Activated T-helper 1 cell treated with anti-CD3 and anti-CD28 coated beads, Interleukin-12 subunit alpha, Interleukin-12 subunit beta, Interleukin-2, Interleukin-4 antibody, amounts not matched to agents 30 ng/mL and 10 ng/mL and 1 ng/mL, durations not matched to agents 14 hours and 24 hours and 36 hours (primary cell): Measurements from ENCODE around the gene PHAX. TPM values are rescaled to one million over a fixed set of nuclear protein-coding genes. Genes with fewer than 3 reads are reported as not detected.
"Not testable (repeated sequence)": the region's sequence is repeated elsewhere in the genome, so short reads cannot be mapped to it uniquely, and the experiment has no call there.

Source experiments
- DNase-seq: peaks from one replicate; pipeline ENCODE4 v3.0.0; 2021; ENCODE audit warnings: low spot score
- H3K27ac Mint-ChIP-seq: one replicate; pipeline ENCODE4 v1.8.0; 2021; ENCODE audit warnings: mild to moderate bottlenecking, mixed read lengths
- H3K27me3 Mint-ChIP-seq: one replicate; pipeline ENCODE4 v1.8.0; 2022; ENCODE audit warnings: mild to moderate bottlenecking, moderate library complexity, mixed read lengths; ENCODE audit not compliant: insufficient read depth
- H3K36me3 Mint-ChIP-seq: one replicate; pipeline ENCODE4 v1.8.0; 2021; ENCODE audit warnings: low read depth, mixed read lengths
- H3K4me1 Mint-ChIP-seq: one replicate; pipeline ENCODE4 v1.8.0; 2021; ENCODE audit warnings: low read depth, mixed read lengths
- H3K4me3 Mint-ChIP-seq: one replicate; pipeline ENCODE4 v1.8.0; 2021; ENCODE audit warnings: mild to moderate bottlenecking, moderate library complexity, mixed read lengths
- H3K9me3 Mint-ChIP-seq: one replicate; pipeline ENCODE4 v1.8.0; 2021; ENCODE audit warnings: mixed read lengths
- intact Hi-C: fragments of 100-400 bp; cut with micrococcal nuclease; formaldehyde crosslinking; loops from one replicate; pipeline ENCODE4 v1.15.1; 2024
- total RNA-seq: library from RNA; stranded (reverse); gene quantifications from 2 replicates; pipeline ENCODE4 v1.2.3, GENCODE V29; 2022

PHAX gene, protein sequence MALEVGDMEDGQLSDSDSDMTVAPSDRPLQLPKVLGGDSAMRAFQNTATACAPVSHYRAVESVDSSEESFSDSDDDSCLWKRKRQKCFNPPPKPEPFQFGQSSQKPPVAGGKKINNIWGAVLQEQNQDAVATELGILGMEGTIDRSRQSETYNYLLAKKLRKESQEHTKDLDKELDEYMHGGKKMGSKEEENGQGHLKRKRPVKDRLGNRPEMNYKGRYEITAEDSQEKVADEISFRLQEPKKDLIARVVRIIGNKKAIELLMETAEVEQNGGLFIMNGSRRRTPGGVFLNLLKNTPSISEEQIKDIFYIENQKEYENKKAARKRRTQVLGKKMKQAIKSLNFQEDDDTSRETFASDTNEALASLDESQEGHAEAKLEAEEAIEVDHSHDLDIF
- total RNA-seq = 46.6 and 52.9 TPM in 2 replicates

DNA sequence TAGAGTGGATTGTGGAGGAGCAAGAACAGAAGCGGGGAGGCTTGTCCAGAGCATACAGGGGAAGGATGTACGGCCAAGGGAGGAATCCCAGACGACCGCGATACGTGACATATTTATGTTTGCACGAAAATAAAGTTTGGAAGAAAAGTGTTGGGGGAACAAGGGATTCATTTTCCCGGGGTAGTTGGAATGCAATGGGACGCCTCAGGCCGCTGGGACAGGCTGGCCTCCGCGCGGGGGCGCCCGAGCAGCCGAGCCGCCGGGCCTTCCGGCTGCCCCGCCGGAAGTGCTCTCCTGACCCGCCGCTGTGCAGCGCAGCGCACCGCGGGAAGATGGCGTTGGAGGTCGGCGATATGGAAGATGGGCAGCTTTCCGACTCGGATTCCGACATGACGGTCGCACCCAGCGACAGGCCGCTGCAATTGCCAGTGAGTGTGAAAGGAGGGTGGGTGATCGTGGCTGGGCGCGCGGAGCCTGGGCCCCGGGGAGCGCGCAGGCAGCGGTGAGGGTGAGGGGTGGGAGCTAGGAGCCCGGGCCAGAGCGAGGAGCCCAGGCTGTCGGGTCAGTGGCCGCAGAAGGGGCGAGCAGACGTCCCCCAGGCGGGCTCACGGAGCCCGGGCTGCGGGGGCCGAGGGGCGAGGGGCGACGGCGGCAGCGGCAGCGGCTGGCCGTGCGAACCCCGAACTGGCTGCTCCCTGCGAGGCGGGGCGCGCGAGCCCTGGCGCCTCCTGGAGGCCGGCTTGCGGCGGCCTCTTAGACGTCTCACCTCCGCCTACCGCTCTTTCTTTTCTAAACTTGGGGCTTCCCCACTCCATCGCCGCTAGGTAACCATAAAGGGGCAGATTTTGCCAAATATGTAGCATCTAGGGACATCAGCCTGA, at the start of gene PHAX:
TSS of gene PHAX (plus strand) at position 317 of the 881 bp plus-strand sequence. CDS start at position 333, 16 bp downstream.
- DNase-seq = peak; percentile 72
- Mint-ChIP-seq H3K27ac (peak within 1 kb of the TSS; percentile 97), H3K9me3 (no peaks in the 10 kb centered on the region), H3K36me3 (peaks cover 14% of the 10 kb centered on the region), H3K4me3 (peak within 1 kb of the TSS; percentile 95), H3K4me1 (peaks cover 33% of the 10 kb centered on the region), H3K27me3 (peaks cover 10% of the 10 kb centered on the region)
- intact Hi-C loops = loop anchor here (1.0 to 5.0 kb wide), 14 partner anchors 62 to 1481 kb away; partner anchors contain the start of genes GRAMD2B, MARCHF3, PRRC1 and SLC12A2

- no peak for DNase-seq
- intact Hi-C loops = no loop called here
- no peaks in the 10 kb centered on the region for H3K27me3 Mint-ChIP-seq
- no peaks in the 10 kb centered on the region for H3K9me3 Mint-ChIP-seq
- no peaks in the 10 kb centered on the region for H3K4me1 Mint-ChIP-seq
- H3K36me3 Mint-ChIP-seq = no peaks in the 10 kb centered on the region
- H3K27ac Mint-ChIP-seq = no peak overlapping the region
- no peak overlapping the region for H3K4me3 Mint-ChIP-seq
Observed at GRCh38 chr5:126552614-126553013, 48.1 kb upstream of the PHAX start.

DNA sequence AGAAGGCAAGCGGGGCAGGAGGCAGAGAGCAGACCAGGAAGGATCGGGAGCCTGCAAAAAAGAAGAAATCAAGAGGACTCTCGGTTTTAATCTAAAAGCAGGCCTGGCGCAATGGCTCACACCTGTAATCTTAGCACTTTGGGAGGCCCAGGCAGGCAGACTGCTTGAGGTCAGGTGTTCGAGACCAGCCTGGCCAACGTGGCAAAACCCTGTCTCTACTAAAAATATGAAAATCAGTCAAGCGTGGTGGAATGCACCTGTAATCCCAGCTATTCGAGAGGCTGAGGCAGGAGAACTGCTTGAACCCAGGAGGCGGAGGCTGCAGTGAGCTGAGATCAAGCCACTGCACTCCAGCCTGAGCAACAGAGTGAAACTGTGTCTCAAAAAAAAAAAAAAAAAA, 45.6 kb upstream of the PHAX start:
- intact Hi-C loops, H3K27ac Mint-ChIP-seq, DNase-seq, H3K9me3 Mint-ChIP-seq, H3K4me1 Mint-ChIP-seq, H3K36me3 Mint-ChIP-seq, H3K4me3 Mint-ChIP-seq, H3K27me3 Mint-ChIP-seq: not testable (repeated sequence)

- no peak overlapping the region for H3K4me3 Mint-ChIP-seq
- DNase-seq = no peak
- no peak overlapping the region for H3K27ac Mint-ChIP-seq
- no peaks in the 10 kb centered on the region for H3K4me1 Mint-ChIP-seq
- H3K36me3 Mint-ChIP-seq = no peaks in the 10 kb centered on the region
- intact Hi-C loops = no loop called here
- no peaks in the 10 kb centered on the region for H3K27me3 Mint-ChIP-seq
- H3K9me3 Mint-ChIP-seq = no peaks in the 10 kb centered on the region
Observed at GRCh38 chr5:126561908-126562307, 38.8 kb upstream of the PHAX start.

- no peaks in the 10 kb centered on the region for H3K36me3 Mint-ChIP-seq
- H3K9me3 Mint-ChIP-seq = no peaks in the 10 kb centered on the region
- intact Hi-C loops = no loop called here
- H3K4me3 Mint-ChIP-seq = no peak overlapping the region
- no peaks in the 10 kb centered on the region for H3K4me1 Mint-ChIP-seq
- no peak overlapping the region for H3K27ac Mint-ChIP-seq
- no peaks in the 10 kb centered on the region for H3K27me3 Mint-ChIP-seq
- DNase-seq = no peak
Observed at GRCh38 chr5:126562823-126563222, 37.9 kb upstream of the PHAX start.

GRCh38 chr5:126568206-126568755, 32.5 kb upstream of the PHAX start:
- Mint-ChIP-seq H3K36me3 (no peaks in the 10 kb centered on the region), H3K9me3 (no peaks in the 10 kb centered on the region), H3K4me3 (no peak overlapping the region), H3K27me3 (peaks cover 8% of the 10 kb centered on the region), H3K4me1 (no peaks in the 10 kb centered on the region), H3K27ac (no peak overlapping the region)
- intact Hi-C loops = no loop called here
- no peak for DNase-seq

- Mint-ChIP-seq H3K4me1 (no peaks in the 10 kb centered on the region), H3K9me3 (no peaks in the 10 kb centered on the region), H3K36me3 (no peaks in the 10 kb centered on the region), H3K27ac (no peak overlapping the region), H3K4me3 (no peak overlapping the region), H3K27me3 (peaks cover 9% of the 10 kb centered on the region)
- intact Hi-C loops = no loop called here
- no peak for DNase-seq
Observed at GRCh38 chr5:126575644-126576043, 25.1 kb upstream of the PHAX start.

- intact Hi-C loops = no loop called here
- H3K27ac Mint-ChIP-seq = no peak overlapping the region
- DNase-seq = no peak
- H3K4me3 Mint-ChIP-seq = no peak overlapping the region
- H3K36me3 Mint-ChIP-seq = no peaks in the 10 kb centered on the region
- peaks cover 7% of the 10 kb centered on the region for H3K27me3 Mint-ChIP-seq
- no peaks in the 10 kb centered on the region for H3K9me3 Mint-ChIP-seq
- no peaks in the 10 kb centered on the region for H3K4me1 Mint-ChIP-seq
Observed at GRCh38 chr5:126576974-126577373, 23.8 kb upstream of the PHAX start.

GRCh38 chr5:126577415-126577814, 23.3 kb upstream of the PHAX start:
- Mint-ChIP-seq H3K27ac (no peak overlapping the region), H3K4me3 (no peak overlapping the region), H3K4me1 (no peaks in the 10 kb centered on the region), H3K36me3 (no peaks in the 10 kb centered on the region), H3K9me3 (no peaks in the 10 kb centered on the region), H3K27me3 (peaks cover 3% of the 10 kb centered on the region)
- intact Hi-C loops = no loop called here
- no peak for DNase-seq

DNA sequence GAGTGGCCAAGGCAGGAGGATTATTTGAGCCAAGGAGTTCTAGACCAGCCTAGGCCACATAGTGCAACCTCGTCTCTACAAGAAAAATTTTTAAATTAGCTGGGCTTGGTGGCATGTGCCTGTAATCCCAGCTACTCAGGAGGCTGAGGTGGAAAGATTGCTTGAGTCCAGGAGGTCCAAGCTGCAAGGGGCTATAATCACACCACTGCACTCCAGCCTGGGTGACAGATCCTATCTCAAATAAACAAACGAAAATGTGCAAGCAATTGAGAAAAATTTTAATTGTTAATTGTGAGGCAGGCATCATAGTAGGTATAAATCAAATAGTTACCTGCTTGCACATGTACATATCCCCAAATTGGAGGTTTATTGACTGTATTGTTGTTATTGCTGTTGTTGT, 21.0 kb upstream of the PHAX start:
- no peaks in the 10 kb centered on the region for H3K4me1 Mint-ChIP-seq
- no peak overlapping the region for H3K27ac Mint-ChIP-seq
- DNase-seq = no peak
- no peaks in the 10 kb centered on the region for H3K9me3 Mint-ChIP-seq
- H3K27me3 Mint-ChIP-seq = no peaks in the 10 kb centered on the region
- H3K4me3 Mint-ChIP-seq = no peak overlapping the region
- intact Hi-C loops = no loop called here
- H3K36me3 Mint-ChIP-seq = no peaks in the 10 kb centered on the region

- Mint-ChIP-seq H3K4me3 (no peak overlapping the region), H3K9me3 (no peaks in the 10 kb centered on the region), H3K27ac (no peak overlapping the region), H3K27me3 (no peaks in the 10 kb centered on the region), H3K36me3 (no peaks in the 10 kb centered on the region), H3K4me1 (no peaks in the 10 kb centered on the region)
- no peak for DNase-seq
- intact Hi-C loops = no loop called here
Observed at GRCh38 chr5:126583761-126584160, 17.0 kb upstream of the PHAX start.

DNA sequence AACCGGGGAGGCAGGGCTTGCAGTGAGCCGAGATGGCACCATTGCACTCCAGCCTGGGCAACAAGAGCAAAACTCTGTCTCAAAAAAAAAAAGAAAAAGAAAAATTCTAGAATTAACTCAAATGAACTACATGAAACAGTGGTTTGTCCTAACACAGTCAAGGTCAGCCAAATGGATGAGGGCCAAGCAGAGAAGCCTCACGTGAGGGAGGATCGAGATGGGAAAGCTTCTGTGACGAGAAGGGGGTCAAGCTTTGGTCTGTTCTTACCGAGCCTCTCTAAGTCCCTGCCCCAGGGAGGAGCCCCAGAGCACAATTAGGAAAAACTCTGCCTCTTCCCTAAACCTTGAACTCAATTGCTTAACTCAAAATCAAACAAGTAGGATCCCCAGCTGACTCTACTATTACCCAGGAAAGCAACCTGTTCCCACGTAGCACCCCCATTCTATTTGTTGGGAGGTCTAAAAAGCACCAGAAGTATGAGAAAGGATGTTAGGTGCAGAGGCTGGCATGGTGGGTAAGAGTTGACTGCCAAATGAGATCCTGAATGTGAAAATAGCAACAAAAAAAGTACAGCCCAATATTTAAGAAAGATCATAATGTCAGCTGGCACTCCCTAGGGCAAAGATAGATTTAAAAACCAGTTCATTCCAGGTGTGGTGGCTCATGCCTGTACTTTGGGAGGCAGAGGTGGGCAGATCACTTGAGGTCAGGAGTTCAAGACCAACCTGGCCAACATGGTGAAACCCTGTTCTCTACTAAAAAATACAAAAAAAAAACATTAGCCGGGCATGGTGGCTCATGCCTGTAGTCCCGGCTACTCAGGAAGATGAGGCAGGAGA, 13.0 kb upstream of the PHAX start:
- Mint-ChIP-seq H3K27me3 (peaks cover 7% of the 10 kb centered on the region), H3K4me3 (no peak overlapping the region), H3K4me1 (no peaks in the 10 kb centered on the region), H3K36me3 (no peaks in the 10 kb centered on the region), H3K27ac (no peak overlapping the region), H3K9me3 (no peaks in the 10 kb centered on the region)
- intact Hi-C loops = no loop called here
- no peak for DNase-seq
